HUES64 (cell line): ENCODE measurements around the gene CEACAM5.

Experiments
- H3K27ac ChIP-seq: 2 replicates; pipeline ENCODE4 v1.7.0; 2013; ENCODE audit warnings: low read depth, low read length, inconsistent platforms
- H3K27me3 ChIP-seq: 2 replicates; pipeline ENCODE4 v1.6.1; 2013; ENCODE audit warnings: mild to moderate bottlenecking, low read length; ENCODE audit not compliant: insufficient read depth
- H3K36me3 ChIP-seq: 2 replicates; pipeline ENCODE4 v1.6.1; 2013; ENCODE audit warnings: mild to moderate bottlenecking, low read length; ENCODE audit not compliant: insufficient read depth
- H3K4me1 ChIP-seq: 2 replicates; pipeline ENCODE4 v1.6.1; 2013; ENCODE audit warnings: mild to moderate bottlenecking, low read length, moderate library complexity; ENCODE audit not compliant: insufficient read depth
- H3K4me3 ChIP-seq: 2 replicates; pipeline ENCODE4 v1.5.1; 2013; ENCODE audit warnings: mild to moderate bottlenecking, low read length, moderate library complexity
- H3K9ac ChIP-seq: 2 replicates; pipeline ENCODE4 v1.6.1; 2013; ENCODE audit warnings: mild to moderate bottlenecking, low read depth, low read length
- H3K9me3 ChIP-seq: 2 replicates; pipeline ENCODE4 v1.6.1; 2013; ENCODE audit warnings: low read depth, low read length; ENCODE audit not compliant: insufficient read depth
- WGBS: fragments of 150-250, 120-280 bp; methylation state at CpG from one replicate; pipeline ENCODE4 v1.1.7; 2013; ENCODE audit warnings: missing lambda C conversion rate; 5-methylcytosine and 5-hydroxymethylcytosine counted together

CEACAM5 gene

GRCh38 chr19:41769608-41770007 is 61.2 kb downstream of the CEACAM5 start:
- H3K4me1 ChIP-seq = no peaks in the 10 kb centered on the region
- WGBS = 100% methylated on average over 1 of the region's 4 CpGs
- H3K27me3 ChIP-seq = no peaks in the 10 kb centered on the region; the same call in none of the 2 replicates
- H3K9ac ChIP-seq = no peak overlapping the region
- H3K27ac ChIP-seq = no peak overlapping the region
- H3K9me3 ChIP-seq = 0 out of 2 replicates have a peak, but pooled peaks cover 6% of the 10 kb centered on the region
- H3K36me3 ChIP-seq = no peaks in the 10 kb centered on the region
- no peak overlapping the region for H3K4me3 ChIP-seq

GRCh38 chr19:41771410-41771809 is 63.0 kb downstream of the CEACAM5 start:
- 0 out of 2 replicates have a peak, but pooled peaks cover 6% of the 10 kb centered on the region for H3K9me3 ChIP-seq
- no peak overlapping the region for H3K4me3 ChIP-seq
- no peaks in the 10 kb centered on the region for H3K36me3 ChIP-seq
- H3K9ac ChIP-seq = no peak overlapping the region
- H3K27ac ChIP-seq = no peak overlapping the region
- 96% methylated on average over 1 of the region's 2 CpGs for WGBS
- peaks cover under 1% of the 10 kb centered on the region; the same call in 1 of the 2 replicates for H3K4me1 ChIP-seq
- no peaks in the 10 kb centered on the region for H3K27me3 ChIP-seq

- no peak overlapping the region for H3K27ac ChIP-seq
- H3K4me1 ChIP-seq = peaks cover 5% of the 10 kb centered on the region; the same call in 1 of the 2 replicates
- H3K9ac ChIP-seq = no peak overlapping the region
- no peaks in the 10 kb centered on the region for H3K9me3 ChIP-seq
- no peaks in the 10 kb centered on the region for H3K36me3 ChIP-seq
- no peak overlapping the region for H3K4me3 ChIP-seq
- 80% methylated on average over 6 of the region's 6 CpGs for WGBS
- no peaks in the 10 kb centered on the region for H3K27me3 ChIP-seq
Measured at GRCh38 chr19:41774515-41774980, 66.1 kb downstream of the CEACAM5 start.

- Histone ChIP-seq H3K27ac (no peak overlapping the region), H3K9ac (no peak overlapping the region), H3K27me3 (no peaks in the 10 kb centered on the region), H3K4me3 (no peak overlapping the region), H3K9me3 (no peaks in the 10 kb centered on the region), H3K36me3 (no peaks in the 10 kb centered on the region), H3K4me1 (peaks cover 5% of the 10 kb centered on the region; the same call in 1 of the 2 replicates)
- 67% methylated on average over 2 of the region's 2 CpGs for WGBS
Measured at GRCh38 chr19:41776700-41777099, 68.3 kb downstream of the CEACAM5 start.
